NCI-H345 (cell line): ENCODE data around the gene CADPS.
A peak's percentile ranks its signal among the peaks of the same experiment; 100 is the strongest.
"Not testable (repeated sequence)": the region's sequence is repeated elsewhere in the genome, so short reads cannot be mapped to it uniquely, and the experiment has no call there.

Source experiments
- DNase-seq: peaks from one replicate; lab custom pipeline; 2025; lab: John Stamatoyannopoulos, UW

The CADPS gene

DNA sequence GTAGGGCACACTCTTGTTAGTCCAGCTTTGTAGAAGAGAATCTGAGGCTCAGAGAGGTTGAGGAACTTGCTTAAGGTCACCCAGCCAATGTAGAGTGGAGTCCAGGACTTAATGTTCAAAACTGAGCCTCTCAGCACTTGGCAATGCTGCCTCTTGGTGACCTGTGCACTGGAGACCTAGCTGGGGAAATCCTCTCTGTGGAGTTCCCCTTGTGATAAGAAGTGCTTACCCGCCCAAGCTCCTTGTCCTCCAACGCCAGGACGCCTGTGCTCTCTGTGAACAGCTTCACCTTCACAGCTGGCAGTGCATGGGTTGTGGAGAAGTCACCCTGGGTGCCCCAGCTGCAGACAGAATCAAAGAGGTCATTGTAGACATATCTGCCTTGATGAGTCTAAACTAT lies 282.8 kb downstream of the CADPS start:
- no peak for DNase-seq

DNA sequence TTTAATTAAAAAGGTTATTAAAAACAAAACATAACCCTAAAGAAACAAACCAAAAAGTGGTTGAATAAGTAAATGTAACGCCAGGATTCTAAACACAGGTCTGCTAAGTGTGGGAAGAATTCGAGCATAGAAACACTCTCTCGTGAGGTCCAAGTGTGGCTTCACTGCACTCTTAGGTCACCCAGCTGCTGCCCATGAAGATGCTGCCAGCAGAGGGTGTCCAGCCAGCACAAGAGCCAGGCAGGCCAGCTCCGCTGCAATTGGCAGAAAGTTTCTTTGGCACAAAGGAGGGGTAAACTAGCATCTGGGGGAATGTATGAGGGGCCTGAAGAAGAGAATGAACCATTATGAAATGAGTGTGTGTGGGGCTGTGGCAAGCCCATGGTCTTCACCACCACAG lies 286.1 kb downstream of the CADPS start:
- DNase-seq = no peak

- DNase-seq = no peak
Observed at GRCh38 chr3:62587579-62588031, 287.6 kb downstream of the CADPS start.

DNA sequence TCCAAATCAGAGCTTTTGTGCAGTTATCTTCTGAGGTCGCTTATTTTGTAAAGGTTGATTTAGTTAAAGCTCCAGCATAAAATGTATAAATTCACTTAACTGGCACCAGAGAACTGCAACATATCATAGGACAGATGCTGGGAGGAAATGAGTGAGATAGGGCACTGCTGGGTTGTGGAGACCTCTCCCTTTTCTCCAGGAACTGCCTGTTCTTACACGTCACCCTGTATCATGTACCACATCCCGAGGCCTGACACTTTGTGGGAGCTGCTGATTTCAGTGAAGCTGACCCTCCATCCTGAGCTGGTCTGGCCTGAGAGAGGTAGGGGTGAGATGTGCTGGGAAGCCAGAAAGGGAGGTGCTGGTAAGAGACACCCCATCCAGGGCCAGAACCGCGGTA lies 288.0 kb downstream of the CADPS start:
- DNase-seq = no peak

DNA sequence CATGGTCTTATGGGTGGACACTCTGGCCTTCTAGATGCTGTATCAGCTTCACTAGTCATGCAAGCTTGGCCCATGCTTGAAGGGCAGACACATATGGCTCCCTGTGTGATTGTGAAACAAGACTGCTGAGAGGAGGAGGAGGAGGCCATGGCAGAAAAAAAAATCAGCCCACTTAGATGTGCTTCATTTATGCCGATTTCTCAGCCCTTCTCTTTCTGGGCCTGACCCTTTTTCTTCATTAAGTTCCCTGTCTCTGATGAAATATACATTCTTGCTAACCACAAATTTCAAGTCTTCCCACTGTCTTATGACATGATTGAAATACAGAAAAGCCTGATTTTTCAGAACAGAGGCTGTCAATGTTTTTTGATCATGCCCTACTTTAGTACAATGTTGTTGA lies 288.9 kb downstream of the CADPS start:
- DNase-seq = no peak

DNA sequence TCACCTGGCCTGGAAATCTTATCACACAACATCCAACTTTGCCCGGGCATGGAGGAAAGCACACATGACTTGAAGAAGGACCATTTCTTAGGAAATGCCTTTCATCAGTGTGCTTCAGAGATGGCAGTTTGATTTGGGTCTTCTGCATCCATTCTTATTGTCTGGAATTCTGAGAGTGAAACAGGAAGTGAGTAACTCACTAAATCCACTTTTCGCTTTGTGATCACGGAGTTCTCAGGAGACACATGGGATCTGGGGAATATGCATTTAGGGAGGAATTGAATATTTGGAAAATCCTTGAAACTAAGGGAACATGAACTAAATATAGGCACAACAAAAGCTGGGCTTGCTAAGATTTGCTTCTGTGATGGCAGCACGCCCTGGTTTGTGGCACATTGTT lies 289.4 kb downstream of the CADPS start:
- DNase-seq = no peak

DNA sequence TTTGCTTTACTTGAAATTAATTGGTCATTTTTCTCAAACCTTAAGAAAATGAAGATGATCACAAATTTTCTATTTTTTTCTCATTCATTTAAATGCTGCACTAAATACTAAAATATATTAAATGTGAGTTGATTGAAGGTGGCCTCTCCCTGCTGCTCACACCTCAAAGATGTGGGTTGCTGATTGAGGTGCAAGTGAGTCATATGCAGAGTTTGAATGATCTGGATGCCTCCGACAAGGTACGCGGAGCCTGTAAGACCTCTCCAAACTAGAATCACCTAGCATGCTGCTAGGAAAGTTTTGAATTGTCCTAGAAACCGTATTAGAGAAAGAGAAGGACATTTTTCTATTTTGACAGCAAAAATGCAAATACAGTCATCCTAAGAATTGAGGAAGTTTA lies 290.6 kb downstream of the CADPS start:
- no peak for DNase-seq

DNA sequence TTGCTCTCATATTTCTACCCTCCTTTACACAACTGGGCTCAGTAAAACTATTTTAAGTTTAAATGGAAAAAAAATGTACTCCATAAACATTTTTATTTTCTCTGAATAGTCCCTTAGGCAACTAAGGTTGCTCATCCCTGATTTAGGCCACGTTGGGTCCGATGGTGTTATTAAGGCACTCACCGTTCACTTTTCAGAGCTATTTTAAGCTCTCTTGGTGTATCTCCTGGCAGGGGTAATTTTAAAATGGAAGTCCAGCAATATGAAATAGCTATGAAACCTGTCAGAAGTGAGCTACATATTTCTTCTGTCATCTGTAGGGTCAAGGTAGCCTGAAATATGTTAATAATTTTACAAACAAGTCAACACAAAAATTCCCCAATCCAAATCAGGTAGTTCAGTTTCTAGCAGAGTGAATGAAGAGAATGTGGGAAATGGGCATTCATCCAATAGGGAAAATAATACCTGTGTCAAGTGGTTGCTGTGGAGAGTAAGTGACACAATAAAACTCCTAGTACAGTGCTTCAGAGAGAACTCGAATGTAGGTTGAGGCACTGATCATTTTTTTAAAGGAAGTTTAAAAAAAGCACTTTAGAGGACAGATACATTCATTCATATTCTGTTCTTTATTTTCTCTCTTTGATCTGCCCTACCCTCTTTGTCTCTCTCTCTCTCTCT lies 292.6 kb downstream of the CADPS start:
- DNase-seq = peak; percentile 41

DNA sequence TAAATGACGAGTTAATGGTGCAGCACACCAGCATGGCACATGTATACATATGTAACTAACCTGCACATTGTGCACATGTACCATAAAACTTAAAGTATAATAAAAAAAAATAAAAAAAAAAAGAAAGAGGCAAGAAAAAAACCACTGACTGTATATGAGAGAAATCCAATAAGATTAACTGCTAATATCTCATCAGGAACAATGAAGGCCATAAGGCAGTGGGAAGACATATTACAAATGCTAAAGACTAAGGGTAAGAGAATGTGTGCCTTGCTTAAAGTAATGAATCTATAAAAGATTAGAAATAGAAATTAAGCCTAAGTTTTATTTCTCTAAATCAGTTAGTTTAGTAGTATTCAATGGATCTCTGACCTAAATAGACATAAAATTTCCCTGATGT lies 294.7 kb downstream of the CADPS start:
- not testable (repeated sequence) for DNase-seq

- no peak for DNase-seq
Observed at GRCh38 chr3:62577153-62577552, 298.1 kb downstream of the CADPS start.

DNA sequence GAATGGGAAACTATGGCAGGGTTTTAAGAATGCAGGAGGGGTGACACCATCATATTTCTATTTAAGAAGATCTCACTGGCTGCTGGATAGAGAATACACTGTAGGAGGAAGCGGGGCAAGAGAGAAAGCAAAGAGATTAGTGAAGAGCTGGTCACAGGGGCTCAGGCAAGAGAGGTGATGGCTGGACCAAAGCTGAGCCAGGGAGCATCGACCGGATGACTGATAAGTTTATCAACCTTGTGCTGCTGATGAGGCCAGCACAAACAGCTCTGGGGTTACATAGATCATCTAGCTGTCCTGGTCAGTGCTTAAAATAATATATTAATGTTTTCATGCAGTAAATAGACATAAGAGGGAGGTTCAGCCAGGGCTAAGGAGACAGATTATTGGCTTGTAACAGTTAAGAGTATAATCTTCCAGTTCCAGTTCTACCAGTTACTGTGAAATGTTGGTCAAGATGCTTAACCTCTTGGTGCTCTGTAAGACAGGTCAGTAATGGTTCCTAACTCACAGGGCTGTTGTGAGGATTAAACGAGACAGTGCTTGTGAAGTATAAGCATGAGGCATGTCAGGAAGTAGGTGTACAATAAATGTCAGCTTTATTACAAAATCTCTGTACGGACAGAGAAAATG lies 300.8 kb downstream of the CADPS start:
- no peak for DNase-seq

- DNase-seq = no peak
Observed at GRCh38 chr3:62571916-62572315, 303.3 kb downstream of the CADPS start.

DNA sequence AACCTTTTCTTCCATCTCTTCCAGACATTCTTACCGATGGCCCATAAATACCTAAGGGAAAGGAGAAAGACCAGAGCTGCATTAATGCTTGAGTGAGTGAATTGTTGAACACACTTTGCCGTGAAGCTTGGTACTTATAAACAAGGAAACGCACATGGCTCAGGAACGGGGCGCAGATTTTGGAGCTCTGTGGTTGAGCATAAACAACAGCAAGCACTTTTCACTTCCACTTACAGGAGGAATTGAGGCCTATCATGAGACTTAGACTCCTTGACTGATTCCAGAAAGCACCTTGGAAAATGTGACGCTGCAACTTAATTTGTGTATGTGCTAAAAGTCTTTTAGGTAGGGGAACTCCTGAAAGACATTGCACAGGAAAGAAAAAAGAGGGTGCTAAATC lies 304.3 kb downstream of the CADPS start:
- no peak for DNase-seq

GRCh38 chr3:62569609-62570008 lies 305.6 kb downstream of the CADPS start:
- DNase-seq = no peak

GRCh38 chr3:62567097-62568021 lies 307.9 kb downstream of the CADPS start:
- DNase-seq = no peak

GRCh38 chr3:62566022-62566557 lies 309.1 kb downstream of the CADPS start:
- DNase-seq = no peak

DNA sequence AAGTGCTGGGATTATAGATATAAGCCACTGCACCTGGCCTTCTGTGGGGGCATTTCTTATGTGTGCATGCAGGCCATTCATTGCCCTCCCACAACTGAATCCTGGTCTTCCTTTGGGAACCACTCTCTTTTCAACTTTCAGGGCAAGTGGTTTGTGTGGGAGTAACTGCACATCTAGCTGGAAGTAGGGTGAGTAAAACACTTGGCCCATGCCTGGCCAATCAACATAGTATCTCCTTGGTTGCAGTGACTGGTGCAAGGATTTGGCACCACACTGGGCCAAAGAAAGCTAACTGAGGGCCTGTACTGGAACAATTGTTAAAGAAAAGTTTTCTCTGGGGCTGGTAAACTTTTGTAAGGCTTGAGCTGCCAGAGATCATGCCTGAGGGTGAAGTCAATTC lies 312.6 kb downstream of the CADPS start:
- no peak for DNase-seq

DNA sequence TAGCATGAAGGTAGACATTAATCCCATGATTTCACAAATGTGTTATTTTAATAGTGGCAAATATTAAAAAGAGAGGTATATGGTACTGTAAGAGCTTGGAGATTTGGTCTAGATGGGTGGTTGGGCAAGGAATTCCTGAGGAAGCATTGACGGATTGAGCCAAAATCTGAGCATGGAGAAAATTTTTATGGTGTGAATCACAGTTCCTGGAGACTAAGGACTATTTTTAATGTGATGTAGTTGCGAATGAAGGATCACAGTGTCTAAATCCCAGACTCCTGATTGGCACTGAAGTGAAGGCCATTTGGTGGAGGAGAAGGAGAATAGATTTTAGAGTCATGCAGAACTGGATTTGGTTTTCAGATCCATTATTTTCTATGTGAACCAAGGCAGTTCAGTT lies 313.2 kb downstream of the CADPS start:
- no peak for DNase-seq

GRCh38 chr3:62559831-62560445 lies 315.3 kb downstream of the CADPS start:
- DNase-seq = no peak

- DNase-seq = peak; percentile 0
Observed at GRCh38 chr3:62558549-62559112, 316.6 kb downstream of the CADPS start.

DNA sequence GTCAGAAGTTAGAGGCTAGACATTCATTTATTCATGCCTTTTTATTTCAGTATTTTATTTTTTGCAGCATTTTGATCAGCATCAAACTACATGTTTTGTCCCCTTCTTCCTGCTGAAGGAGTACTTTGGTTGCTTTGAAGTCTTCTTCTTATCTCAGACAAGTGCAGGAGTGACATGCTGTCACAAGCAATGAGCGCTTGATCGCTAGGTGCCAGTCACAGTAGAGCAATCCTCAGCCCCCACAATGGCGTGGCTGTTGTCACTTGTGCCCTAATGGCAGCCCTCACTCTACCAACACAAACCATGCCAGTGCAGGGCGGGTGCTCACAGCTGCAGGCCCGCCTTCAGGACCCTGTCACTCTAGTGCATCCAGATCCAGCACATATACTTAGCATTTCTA lies 317.2 kb downstream of the CADPS start:
- DNase-seq = no peak

GRCh38 chr3:62557450-62557849 lies 317.8 kb downstream of the CADPS start:
- DNase-seq = no peak
